ENCODE data around the gene LRRC37A2. TPM values are rescaled to one million over a fixed set of nuclear protein-coding genes. Genes with fewer than 3 reads are reported as not detected.
"Not testable (repeated sequence)": the region's sequence is repeated elsewhere in the genome, so short reads cannot be mapped to it uniquely, and the experiment has no call there.

LRRC37A2 gene
- total RNA-seq, 1 experiment from 2014 or later, result 9.3 TPM

- H4K8ac ChIP-seq (replicated peaks; ENCODE audit: insufficient read length, low read depth, low read length); H3K18ac ChIP-seq (ENCODE audit: insufficient read length, low read depth, low read length); H2BK15ac ChIP-seq (ENCODE audit: low read depth, low read length); H3K27me3 Mint-ChIP-seq (ENCODE audit: low read depth); H2BK120ac ChIP-seq (ENCODE audit: low read depth, low read length, poor library complexity, severe bottlenecking); H4K20me1 ChIP-seq (ENCODE audit: control insufficient read depth, insufficient read depth, insufficient read length); H3K79me1 ChIP-seq (ENCODE audit: insufficient read depth, low read depth, low read length, poor library complexity, severe bottlenecking); H3K4me2 ChIP-seq (ENCODE audit: insufficient read depth, insufficient read length, low read length); H3K27me3 ChIP-seq (ENCODE audit: insufficient read depth, low read length); H4K91ac ChIP-seq (ENCODE audit: insufficient read length, low read depth, low read length); H3K36me3 Mint-ChIP-seq (ENCODE audit: insufficient read depth in 1 of 3, low read depth in 3 of 3); H3K79me2 ChIP-seq (ENCODE audit: insufficient read depth, low read length); H3K23me2 ChIP-seq (ENCODE audit: insufficient read length, low read depth, low read length, poor library complexity, severe bottlenecking); H3K27ac ChIP-seq (ENCODE audit: insufficient read length, low read depth, low read length); H3K27ac Mint-ChIP-seq; H3T11ph ChIP-seq (ENCODE audit: low read length); H2BK5ac ChIP-seq (ENCODE audit: insufficient read length, low read length); H4K5ac ChIP-seq (ENCODE audit: insufficient read length, low read depth, low read length); H3K9me3 ChIP-seq (ENCODE audit: control insufficient read depth, low read depth, low read length); H2AK5ac ChIP-seq (ENCODE audit: insufficient read length, low read length); H3K4me1 ChIP-seq (ENCODE audit: insufficient read depth, low read length); H2AFZ ChIP-seq (ENCODE audit: low read length); H3K14ac ChIP-seq (ENCODE audit: insufficient read depth, low read length); H3K9ac ChIP-seq (ENCODE audit: extremely low read depth, insufficient read length, low read length); H3K56ac ChIP-seq (ENCODE audit: insufficient read length, low read depth, low read length); H3K9me3 Mint-ChIP-seq; H3K4ac ChIP-seq (ENCODE audit: low read depth, low read length); H3K4me3 Mint-ChIP-seq; DNase-seq; H2BK20ac ChIP-seq (ENCODE audit: low read depth, low read length, poor library complexity, severe bottlenecking); H3K23ac ChIP-seq (ENCODE audit: insufficient read length, low read depth, low read length); H2BK12ac ChIP-seq (ENCODE audit: insufficient read length, low read depth, low read length); H3K4me1 Mint-ChIP-seq: not testable (repeated sequence)
- no CpG with 5 or more reads among the region's 65 CpGs for WGBS (ENCODE audit: extremely low coverage, insufficient read length, low lambda C conversion rate)
Observed at GRCh38 chr17:46579083-46580075, 67.1 kb downstream of the LRRC37A2 start, which contains the start of gene ARL17A. ARL17A (minus strand) TSS chr17:46579691; CDS start chr17:46576322, 3,369 bp downstream.

GRCh38 chr17:46580082-46580481 is 67.8 kb downstream of the LRRC37A2 start:
- H3K14ac ChIP-seq (ENCODE audit: insufficient read depth, low read length); H3K79me2 ChIP-seq (ENCODE audit: insufficient read depth, low read length); H3K4me1 Mint-ChIP-seq; H3K23me2 ChIP-seq (ENCODE audit: insufficient read length, low read depth, low read length, poor library complexity, severe bottlenecking); DNase-seq; H3K56ac ChIP-seq (ENCODE audit: insufficient read length, low read depth, low read length); H3K36me3 Mint-ChIP-seq (ENCODE audit: insufficient read depth in 1 of 3, low read depth in 3 of 3); H3K27me3 Mint-ChIP-seq (ENCODE audit: low read depth); H3K4me2 ChIP-seq (ENCODE audit: insufficient read depth, insufficient read length, low read length); H3K9ac ChIP-seq (ENCODE audit: extremely low read depth, insufficient read length, low read length); H3K18ac ChIP-seq (ENCODE audit: insufficient read length, low read depth, low read length); H3K27ac Mint-ChIP-seq; H2AFZ ChIP-seq (ENCODE audit: low read length); H4K8ac ChIP-seq (replicated peaks; ENCODE audit: insufficient read length, low read depth, low read length); H3K4me3 Mint-ChIP-seq; H4K91ac ChIP-seq (ENCODE audit: insufficient read length, low read depth, low read length); H2BK5ac ChIP-seq (ENCODE audit: insufficient read length, low read length); H3K27me3 ChIP-seq (ENCODE audit: insufficient read depth, low read length); H3K23ac ChIP-seq (ENCODE audit: insufficient read length, low read depth, low read length); H3K27ac ChIP-seq (ENCODE audit: insufficient read length, low read depth, low read length); H3K9me3 Mint-ChIP-seq; H2BK15ac ChIP-seq (ENCODE audit: low read depth, low read length); H3K4ac ChIP-seq (ENCODE audit: low read depth, low read length); H3T11ph ChIP-seq (ENCODE audit: low read length); H2BK20ac ChIP-seq (ENCODE audit: low read depth, low read length, poor library complexity, severe bottlenecking); H4K5ac ChIP-seq (ENCODE audit: insufficient read length, low read depth, low read length); H2BK12ac ChIP-seq (ENCODE audit: insufficient read length, low read depth, low read length); H3K4me1 ChIP-seq (ENCODE audit: insufficient read depth, low read length); H2AK5ac ChIP-seq (ENCODE audit: insufficient read length, low read length); H3K9me3 ChIP-seq (ENCODE audit: control insufficient read depth, low read depth, low read length); H4K20me1 ChIP-seq (ENCODE audit: control insufficient read depth, insufficient read depth, insufficient read length); H2BK120ac ChIP-seq (ENCODE audit: low read depth, low read length, poor library complexity, severe bottlenecking); H3K79me1 ChIP-seq (ENCODE audit: insufficient read depth, low read depth, low read length, poor library complexity, severe bottlenecking): not testable (repeated sequence)
- no CpG with 5 or more reads among the region's 18 CpGs for WGBS (ENCODE audit: extremely low coverage, insufficient read length, low lambda C conversion rate)
